ENCODE measurements around the gene KCNQ1. TPM values are rescaled to one million over a fixed set of nuclear protein-coding genes. Genes with fewer than 3 reads are reported as not detected.

Gene KCNQ1
- total and polyA plus RNA-seq, 3 experiments from 2014 or later, result 2.6 to 5.7 (median 3.4) TPM

- no peak for DNase-seq
- Mint-ChIP-seq H3K4me3 (no peak overlapping the region), H3K27me3 (no peaks in the 10 kb centered on the region), H3K27ac (no peak overlapping the region), H3K36me3 (no peaks in the 10 kb centered on the region), H3K9me3 (no peaks in the 10 kb centered on the region), H3K4me1 (no peaks in the 10 kb centered on the region)
- Histone ChIP-seq H3K4me1 (ENCODE audit: insufficient read depth, low read length) (no peaks in the 10 kb centered on the region), H3K27me3 (ENCODE audit: insufficient read depth, low read length, poor library complexity, severe bottlenecking) (no peaks in the 10 kb centered on the region), H3K9me3 (ENCODE audit: low read length) (no peaks in the 10 kb centered on the region), H3K4me3 (ENCODE audit: low read length) (no peak overlapping the region), H3K36me3 (ENCODE audit: insufficient read depth, low read length) (no peaks in the 10 kb centered on the region), H3K27ac (ENCODE audit: low read depth, low read length) (no peak overlapping the region)
- ChIA-PET POLR2A (no interaction called here), CTCF (no interaction called here)
Observed at GRCh38 chr11:2739531-2740274, 294.9 kb downstream of the KCNQ1 start.

DNA sequence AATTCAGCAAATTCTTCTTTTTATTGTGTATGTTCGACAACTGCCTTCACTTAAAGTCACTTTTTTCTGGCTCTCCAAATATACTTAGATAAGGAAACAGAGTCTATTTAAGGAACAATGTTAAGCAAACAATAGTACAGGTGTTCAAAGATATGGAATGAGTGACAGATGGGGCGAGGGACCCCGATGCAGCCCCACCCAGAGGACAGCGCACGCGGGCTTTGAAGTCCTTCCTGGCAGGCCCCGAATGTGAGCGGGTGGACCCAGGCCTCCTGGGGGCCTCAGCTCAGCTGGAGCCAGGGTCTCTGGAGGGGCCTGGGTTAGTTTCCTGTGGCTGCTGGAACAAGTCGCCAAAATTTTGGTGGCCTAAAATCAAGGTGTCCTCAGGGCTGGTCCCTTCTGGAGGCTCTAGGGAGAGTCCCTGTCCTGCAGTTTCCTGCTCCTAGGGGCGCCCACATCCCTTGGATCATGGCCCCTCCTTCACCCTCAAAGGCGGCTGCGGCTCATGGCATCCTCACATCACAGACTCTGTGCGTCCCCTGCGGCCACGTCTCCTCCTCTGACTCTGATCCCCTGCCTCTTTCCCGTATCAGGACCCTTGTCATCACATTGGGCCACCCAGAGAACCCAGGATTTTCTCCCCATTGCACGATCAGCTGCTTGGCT is 295.6 kb downstream of the KCNQ1 start:
- Mint-ChIP-seq H3K4me3 (no peak overlapping the region), H3K4me1 (no peaks in the 10 kb centered on the region), H3K36me3 (no peaks in the 10 kb centered on the region), H3K27ac (no peak overlapping the region), H3K27me3 (no peaks in the 10 kb centered on the region), H3K9me3 (no peaks in the 10 kb centered on the region)
- peak in 1 of 5 donors; percentile 35 for DNase-seq
- Histone ChIP-seq H3K36me3 (ENCODE audit: insufficient read depth, low read length) (no peaks in the 10 kb centered on the region), H3K4me3 (ENCODE audit: low read length) (no peak overlapping the region), H3K27me3 (ENCODE audit: insufficient read depth, low read length, poor library complexity, severe bottlenecking) (no peaks in the 10 kb centered on the region), H3K4me1 (ENCODE audit: insufficient read depth, low read length) (no peaks in the 10 kb centered on the region), H3K9me3 (ENCODE audit: low read length) (no peaks in the 10 kb centered on the region), H3K27ac (ENCODE audit: low read depth, low read length) (no peak overlapping the region)
- POLR2A ChIA-PET, result no interaction called here
- CTCF ChIA-PET, result no interaction called here

DNA sequence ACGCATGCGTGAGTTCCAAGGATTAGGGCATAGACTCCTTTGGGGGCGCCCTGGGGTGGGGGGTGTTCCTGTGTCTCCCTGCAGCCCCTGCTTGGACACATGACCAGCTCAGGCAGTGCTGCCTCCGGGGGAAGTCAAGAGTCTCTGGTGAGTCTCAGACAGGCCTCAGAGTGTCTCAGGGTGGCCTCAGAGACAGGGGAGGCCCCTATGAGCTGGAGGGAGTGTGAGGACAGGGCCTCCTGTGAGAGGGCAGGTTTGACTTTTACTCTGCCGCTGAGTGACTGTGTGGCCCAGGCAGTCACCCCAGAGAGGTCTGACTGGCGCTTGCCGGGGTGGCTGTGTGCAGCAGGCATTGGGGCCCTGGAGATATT is 296.2 kb downstream of the KCNQ1 start:
- peak in 1 of 5 donors; percentile 24 for DNase-seq
- no peak overlapping the region for H3K27ac Mint-ChIP-seq
- Histone ChIP-seq H3K27me3 (ENCODE audit: insufficient read depth, low read length, poor library complexity, severe bottlenecking) (no peaks in the 10 kb centered on the region), H3K27ac (ENCODE audit: low read depth, low read length) (no peak overlapping the region), H3K36me3 (ENCODE audit: insufficient read depth, low read length) (no peaks in the 10 kb centered on the region), H3K4me3 (ENCODE audit: low read length) (no peak overlapping the region), H3K9me3 (ENCODE audit: low read length) (no peaks in the 10 kb centered on the region), H3K4me1 (ENCODE audit: insufficient read depth, low read length) (no peaks in the 10 kb centered on the region)
- H3K36me3 Mint-ChIP-seq, result no peaks in the 10 kb centered on the region
- H3K4me1 Mint-ChIP-seq, result no peaks in the 10 kb centered on the region
- ChIA-PET POLR2A (no interaction called here), CTCF (no interaction called here)
- H3K9me3 Mint-ChIP-seq, result no peaks in the 10 kb centered on the region
- no peak overlapping the region for H3K4me3 Mint-ChIP-seq
- H3K27me3 Mint-ChIP-seq, result no peaks in the 10 kb centered on the region

DNA sequence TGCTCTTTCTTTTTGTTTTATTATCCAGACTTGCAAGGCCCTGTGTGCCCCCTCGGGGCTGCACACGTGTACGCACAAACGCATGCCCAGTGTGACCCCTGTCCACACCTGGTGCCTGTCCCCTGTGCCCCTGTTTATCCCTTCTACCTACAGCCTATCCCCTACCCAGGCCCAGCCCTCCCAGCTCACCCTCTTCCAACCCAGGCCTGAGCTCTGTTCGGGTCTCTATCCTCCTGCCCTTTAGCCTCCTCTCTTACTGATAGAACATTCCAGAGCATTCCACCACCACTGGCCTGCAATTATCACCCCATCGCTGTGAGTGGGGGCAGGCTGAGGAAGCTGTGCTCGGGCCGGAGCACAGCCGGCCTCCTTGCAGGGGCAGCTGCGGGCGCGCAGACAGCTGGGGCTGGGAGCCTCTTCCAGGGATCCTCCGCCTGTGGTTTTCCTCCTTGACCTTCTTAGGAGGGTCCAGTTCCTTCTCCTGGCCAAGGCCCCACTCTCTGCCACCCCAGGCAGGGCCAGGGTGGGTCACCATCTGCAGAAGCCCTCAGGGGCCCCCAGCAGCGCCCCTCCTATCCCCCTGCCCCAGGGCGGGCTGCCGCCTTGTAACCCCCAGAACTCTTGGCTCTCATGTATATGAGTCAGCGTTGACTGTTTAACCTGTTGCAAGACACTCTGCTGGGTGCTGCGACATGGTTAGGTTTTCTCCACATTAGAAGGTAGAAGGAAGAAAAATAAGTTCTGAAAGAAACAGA is 296.7 kb downstream of the KCNQ1 start:
- Histone ChIP-seq H3K4me3 (ENCODE audit: low read length) (no peak overlapping the region), H3K27me3 (ENCODE audit: insufficient read depth, low read length, poor library complexity, severe bottlenecking) (no peaks in the 10 kb centered on the region), H3K9me3 (ENCODE audit: low read length) (no peaks in the 10 kb centered on the region), H3K36me3 (ENCODE audit: insufficient read depth, low read length) (no peaks in the 10 kb centered on the region), H3K27ac (ENCODE audit: low read depth, low read length) (peak overlapping the region; percentile 16), H3K4me1 (ENCODE audit: insufficient read depth, low read length) (no peaks in the 10 kb centered on the region)
- H3K36me3 Mint-ChIP-seq, result no peaks in the 10 kb centered on the region
- ChIA-PET CTCF (no interaction called here), POLR2A (no interaction called here)
- H3K27me3 Mint-ChIP-seq, result no peaks in the 10 kb centered on the region
- DNase-seq, result peak in 1 of 5 donors; percentile 23
- no peak overlapping the region for H3K4me3 Mint-ChIP-seq
- H3K4me1 Mint-ChIP-seq, result no peaks in the 10 kb centered on the region
- H3K27ac Mint-ChIP-seq, result no peak overlapping the region
- H3K9me3 Mint-ChIP-seq, result no peaks in the 10 kb centered on the region

DNA sequence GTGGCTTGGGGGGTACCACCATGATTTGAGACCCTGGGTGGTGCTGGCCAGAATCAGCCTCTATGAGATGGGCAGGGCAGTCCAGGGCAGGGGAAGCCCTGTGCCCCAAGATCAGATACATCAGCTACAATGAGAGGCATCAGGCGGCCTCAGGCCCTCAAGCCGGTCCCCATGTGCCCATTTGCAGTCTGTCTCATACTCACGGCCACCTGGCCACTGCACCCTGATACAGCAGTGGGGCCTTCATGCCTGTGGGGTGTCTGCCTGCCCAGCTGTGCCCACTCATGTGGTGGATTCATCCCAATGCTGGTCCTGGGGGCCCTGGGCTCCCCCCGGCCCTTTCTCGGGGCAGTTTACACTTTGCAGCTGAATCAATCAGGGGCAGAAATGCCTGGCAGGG is 297.4 kb downstream of the KCNQ1 start:
- Histone ChIP-seq H3K4me1 (ENCODE audit: insufficient read depth, low read length) (no peaks in the 10 kb centered on the region), H3K27ac (ENCODE audit: low read depth, low read length) (peak overlapping the region; percentile 16), H3K27me3 (ENCODE audit: insufficient read depth, low read length, poor library complexity, severe bottlenecking) (no peaks in the 10 kb centered on the region), H3K36me3 (ENCODE audit: insufficient read depth, low read length) (no peaks in the 10 kb centered on the region), H3K4me3 (ENCODE audit: low read length) (no peak overlapping the region), H3K9me3 (ENCODE audit: low read length) (no peaks in the 10 kb centered on the region)
- Mint-ChIP-seq H3K27me3 (no peaks in the 10 kb centered on the region), H3K36me3 (no peaks in the 10 kb centered on the region), H3K27ac (no peak overlapping the region), H3K4me1 (no peaks in the 10 kb centered on the region), H3K4me3 (no peak overlapping the region), H3K9me3 (no peaks in the 10 kb centered on the region)
- POLR2A ChIA-PET, result no interaction called here
- CTCF ChIA-PET, result no interaction called here
- DNase-seq, result no peak

GRCh38 chr11:2742611-2743426 is 298.0 kb downstream of the KCNQ1 start:
- POLR2A ChIA-PET, result no interaction called here
- H3K27me3 ChIP-seq (ENCODE audit: insufficient read depth, low read length, poor library complexity, severe bottlenecking), result no peaks in the 10 kb centered on the region
- no peaks in the 10 kb centered on the region for H3K27me3 Mint-ChIP-seq
- H3K27ac Mint-ChIP-seq, result no peak overlapping the region
- no peak overlapping the region for H3K27ac ChIP-seq (ENCODE audit: low read depth, low read length)
- H3K9me3 ChIP-seq (ENCODE audit: low read length), result no peaks in the 10 kb centered on the region
- no peaks in the 10 kb centered on the region for H3K36me3 ChIP-seq (ENCODE audit: insufficient read depth, low read length)
- no peaks in the 10 kb centered on the region for H3K4me1 ChIP-seq (ENCODE audit: insufficient read depth, low read length)
- DNase-seq, result peak in 1 of 5 donors; percentile 30
- no peaks in the 10 kb centered on the region for H3K9me3 Mint-ChIP-seq
- no peak overlapping the region for H3K4me3 Mint-ChIP-seq
- H3K4me3 ChIP-seq (ENCODE audit: low read length), result no peak overlapping the region
- H3K36me3 Mint-ChIP-seq, result no peaks in the 10 kb centered on the region
- no peaks in the 10 kb centered on the region for H3K4me1 Mint-ChIP-seq
- CTCF ChIA-PET, result no interaction called here

DNA sequence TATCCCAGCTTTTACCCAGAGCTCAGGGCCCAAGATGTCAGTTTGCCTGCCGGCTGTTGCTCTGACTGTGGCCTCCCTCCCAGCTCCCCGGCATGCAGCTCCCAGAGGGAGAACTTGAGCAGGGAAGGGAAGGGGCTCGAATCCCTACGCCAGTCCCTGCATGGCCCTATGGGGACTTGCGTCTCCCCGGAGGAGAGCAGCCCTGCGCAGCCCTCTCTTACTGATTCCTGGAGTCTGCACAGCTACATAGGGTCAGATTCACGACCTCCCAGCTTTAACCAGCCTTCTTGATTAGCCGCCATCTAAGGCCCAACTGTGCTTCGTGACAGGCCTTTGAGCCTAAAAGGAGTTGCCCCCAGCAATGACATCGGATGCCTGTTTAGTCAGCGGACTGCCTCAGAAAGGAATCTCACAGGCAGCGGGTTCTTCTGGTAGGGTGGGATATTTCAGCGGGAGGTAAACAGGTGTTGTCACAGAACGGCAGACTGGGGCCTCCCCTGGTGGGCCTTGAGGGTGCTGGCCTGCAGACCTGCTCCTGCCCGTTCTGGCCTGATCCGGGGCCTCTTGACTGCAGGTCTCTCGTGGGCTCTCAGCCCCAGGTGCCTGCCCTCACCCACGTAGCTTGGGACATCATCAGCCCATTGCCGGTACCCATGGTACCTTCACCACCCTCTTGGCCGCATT is 298.8 kb downstream of the KCNQ1 start:
- H3K36me3 Mint-ChIP-seq, result no peaks in the 10 kb centered on the region
- H3K4me3 Mint-ChIP-seq, result no peak overlapping the region
- ChIA-PET POLR2A (no interaction called here), CTCF (no interaction called here)
- H3K27ac Mint-ChIP-seq, result no peak overlapping the region
- Histone ChIP-seq H3K4me1 (ENCODE audit: insufficient read depth, low read length) (no peaks in the 10 kb centered on the region), H3K27ac (ENCODE audit: low read depth, low read length) (no peak overlapping the region), H3K36me3 (ENCODE audit: insufficient read depth, low read length) (no peaks in the 10 kb centered on the region), H3K27me3 (ENCODE audit: insufficient read depth, low read length, poor library complexity, severe bottlenecking) (no peaks in the 10 kb centered on the region), H3K9me3 (ENCODE audit: low read length) (no peaks in the 10 kb centered on the region), H3K4me3 (ENCODE audit: low read length) (no peak overlapping the region)
- no peaks in the 10 kb centered on the region for H3K9me3 Mint-ChIP-seq
- DNase-seq, result peak in 1 of 5 donors; percentile 18
- no peaks in the 10 kb centered on the region for H3K4me1 Mint-ChIP-seq
- H3K27me3 Mint-ChIP-seq, result no peaks in the 10 kb centered on the region
